HEK293 (cell line): ENCODE data around the gene ZFP36.

Experiments used
- HOXA7 ChIP-seq: sonication (generic); formaldehyde crosslinking; IDR thresholded peaks from 2 replicates; pipeline ENCODE4 v1.8.1; 2022; ENCODE audit warnings: missing genetic modification reagents, borderline replicate concordance
- KLF8 ChIP-seq: fragments of 450-650 bp; formaldehyde crosslinking; IDR thresholded peaks from 2 replicates; pipeline ENCODE4 v1.5.1; 2016; ENCODE audit warnings: missing biosample characterization, missing genetic modification characterization
- MEIS1 ChIP-seq: sonication (generic); formaldehyde crosslinking; IDR thresholded peaks from 2 replicates; pipeline ENCODE4 v1.8.1; 2022; ENCODE audit warnings: missing genetic modification reagents, mild to moderate bottlenecking, borderline replicate concordance
- REPIN1 ChIP-seq: fragments of 450-650 bp; formaldehyde crosslinking; IDR thresholded peaks from 2 replicates; pipeline ENCODE4 v1.5.1; 2017; ENCODE audit warnings: missing biosample characterization, missing genetic modification characterization, low read depth
- SALL2 ChIP-seq: fragments of 450-650 bp; formaldehyde crosslinking; IDR thresholded peaks from 2 replicates; pipeline ENCODE4 v1.5.0; 2017; ENCODE audit warnings: missing biosample characterization, mild to moderate bottlenecking, missing genetic modification characterization, borderline replicate concordance
- SCRT1 ChIP-seq: fragments of 450-650 bp; formaldehyde crosslinking; IDR thresholded peaks from 2 replicates; pipeline ENCODE4 v1.5.1; 2016; ENCODE audit warnings: missing biosample characterization, missing genetic modification characterization, borderline replicate concordance
- SETDB1 ChIP-seq: IDR thresholded peaks from one replicate; pipeline ENCODE4 v1.6.1; 2017; ENCODE audit warnings: mild to moderate bottlenecking, low read length, moderate library complexity, mixed read lengths; ENCODE audit not compliant: insufficient read length
- WT1 ChIP-seq: fragments of 450-650 bp; formaldehyde crosslinking; IDR thresholded peaks from 2 replicates; pipeline ENCODE4 v1.5.1; 2016; ENCODE audit warnings: missing biosample characterization, missing genetic modification characterization
- ZBTB20 ChIP-seq: fragments of 450-650 bp; formaldehyde crosslinking; IDR thresholded peaks from 2 replicates; pipeline ENCODE4 v1.5.1; 2016; ENCODE audit warnings: missing biosample characterization, missing genetic modification characterization
- ZBTB8A ChIP-seq: fragments of 450-650 bp; formaldehyde crosslinking; IDR thresholded peaks from 2 replicates; pipeline ENCODE4 v1.5.1; 2016; ENCODE audit warnings: missing biosample characterization, missing genetic modification characterization
- ZNF169 ChIP-seq: fragments of 450-650 bp; formaldehyde crosslinking; IDR thresholded peaks from 2 replicates; pipeline ENCODE4 v1.5.1; 2016; ENCODE audit warnings: missing biosample characterization, missing genetic modification characterization
- ZNF248 ChIP-seq: fragments of 450-650 bp; formaldehyde crosslinking; IDR thresholded peaks from 2 replicates; pipeline ENCODE4 v1.5.1; 2017; ENCODE audit warnings: missing biosample characterization, missing genetic modification characterization
- ZNF391 ChIP-seq: fragments of 450-650 bp; formaldehyde crosslinking; IDR thresholded peaks from 2 replicates; pipeline ENCODE4 v1.5.1; 2016; ENCODE audit warnings: low read depth, missing biosample characterization, missing genetic modification characterization, borderline replicate concordance
- ZNF530 ChIP-seq: fragments of 450-650 bp; formaldehyde crosslinking; IDR thresholded peaks from 2 replicates; pipeline ENCODE4 v1.5.1; 2016; ENCODE audit warnings: low read depth, missing biosample characterization, missing genetic modification characterization
- ZNF549 ChIP-seq: fragments of 450-650 bp; IDR thresholded peaks from 2 replicates; pipeline ENCODE4 v1.5.1; 2018; ENCODE audit warnings: missing biosample characterization, missing genetic modification characterization, mild to moderate bottlenecking, inconsistent platforms, moderate library complexity
- ZNF837 ChIP-seq: fragments of 450-650 bp; formaldehyde crosslinking; IDR thresholded peaks from 2 replicates; pipeline ENCODE4 v1.5.1; 2016; ENCODE audit warnings: missing biosample characterization, missing genetic modification characterization
- TF ChIP-seq, protein P1 (sequence below): fragments of 450-650 bp; formaldehyde crosslinking; conservative IDR thresholded peaks from 2 replicates; pipeline ENCODE4 v1.5.1; 2016; ENCODE audit warnings: low read depth, missing biosample characterization, missing genetic modification characterization
- TF ChIP-seq, protein P2 (sequence below): fragments of 450-650 bp; formaldehyde crosslinking; IDR thresholded peaks from 2 replicates; pipeline ENCODE4 v1.5.1; 2016; ENCODE audit warnings: missing biosample characterization, missing genetic modification characterization, borderline replicate concordance
- TF ChIP-seq, protein P3 (sequence below): fragments of 450-650 bp; formaldehyde crosslinking; IDR thresholded peaks from 2 replicates; pipeline ENCODE4 v1.5.1; 2017; ENCODE audit warnings: missing biosample characterization, missing genetic modification characterization
- TF ChIP-seq, protein P4 (sequence below): fragments of 450-650 bp; formaldehyde crosslinking; IDR thresholded peaks from 2 replicates; pipeline ENCODE4 v1.5.1; 2016; ENCODE audit warnings: missing biosample characterization, missing genetic modification characterization, low read depth
- TF ChIP-seq, protein P5 (sequence below): fragments of 450-650 bp; formaldehyde crosslinking; IDR thresholded peaks from 2 replicates; pipeline ENCODE4 v1.5.1; 2016; ENCODE audit warnings: missing biosample characterization, missing genetic modification characterization
- TF ChIP-seq, protein P6 (sequence below): sonication (generic); formaldehyde crosslinking; IDR thresholded peaks from 2 replicates; pipeline ENCODE4 v1.8.1; 2022; ENCODE audit warnings: mild to moderate bottlenecking, moderate library complexity, missing genetic modification reagents
- TF ChIP-seq, protein P7 (sequence below): fragments of 450-650 bp; formaldehyde crosslinking; IDR thresholded peaks from 2 replicates; pipeline ENCODE4 v1.5.1; 2016; ENCODE audit warnings: missing biosample characterization, missing genetic modification characterization

The ZFP36 gene

DNA sequence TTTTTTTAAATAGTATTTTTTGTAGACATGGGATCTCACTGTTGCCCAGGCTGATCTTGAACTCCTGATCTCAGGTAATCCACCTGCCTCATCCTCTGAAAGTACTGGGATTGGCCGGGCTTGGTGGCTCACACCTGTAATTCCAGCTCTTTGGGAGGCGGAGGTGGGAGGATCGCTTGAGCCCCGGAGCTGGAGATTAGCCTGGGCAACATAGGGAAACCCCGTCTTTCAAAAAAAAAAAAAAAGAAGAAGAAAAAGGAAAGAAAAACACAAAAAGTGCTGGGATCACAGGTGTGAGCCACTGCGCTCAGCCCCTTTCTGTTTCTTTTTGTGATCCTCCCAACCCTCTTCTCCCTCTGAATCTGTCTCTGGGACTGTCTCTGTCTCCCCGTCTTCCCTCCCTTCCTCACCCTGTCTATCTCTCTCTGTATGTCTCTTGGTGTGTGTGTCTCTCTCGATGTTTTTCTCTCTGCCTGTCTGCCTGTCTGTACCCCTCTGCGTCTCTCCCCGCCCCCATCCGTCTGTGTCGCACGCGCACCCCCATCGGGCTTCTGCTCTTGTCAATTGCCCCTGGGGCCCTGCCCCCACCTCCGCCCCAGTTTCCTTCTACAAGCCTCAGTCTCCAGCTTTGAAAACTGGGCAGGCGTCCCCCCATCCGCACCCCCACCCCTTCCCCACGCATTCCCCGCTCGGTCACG lies 540 bp upstream of the ZFP36 start (continued):
- TF ChIP-seq, protein P1, sequence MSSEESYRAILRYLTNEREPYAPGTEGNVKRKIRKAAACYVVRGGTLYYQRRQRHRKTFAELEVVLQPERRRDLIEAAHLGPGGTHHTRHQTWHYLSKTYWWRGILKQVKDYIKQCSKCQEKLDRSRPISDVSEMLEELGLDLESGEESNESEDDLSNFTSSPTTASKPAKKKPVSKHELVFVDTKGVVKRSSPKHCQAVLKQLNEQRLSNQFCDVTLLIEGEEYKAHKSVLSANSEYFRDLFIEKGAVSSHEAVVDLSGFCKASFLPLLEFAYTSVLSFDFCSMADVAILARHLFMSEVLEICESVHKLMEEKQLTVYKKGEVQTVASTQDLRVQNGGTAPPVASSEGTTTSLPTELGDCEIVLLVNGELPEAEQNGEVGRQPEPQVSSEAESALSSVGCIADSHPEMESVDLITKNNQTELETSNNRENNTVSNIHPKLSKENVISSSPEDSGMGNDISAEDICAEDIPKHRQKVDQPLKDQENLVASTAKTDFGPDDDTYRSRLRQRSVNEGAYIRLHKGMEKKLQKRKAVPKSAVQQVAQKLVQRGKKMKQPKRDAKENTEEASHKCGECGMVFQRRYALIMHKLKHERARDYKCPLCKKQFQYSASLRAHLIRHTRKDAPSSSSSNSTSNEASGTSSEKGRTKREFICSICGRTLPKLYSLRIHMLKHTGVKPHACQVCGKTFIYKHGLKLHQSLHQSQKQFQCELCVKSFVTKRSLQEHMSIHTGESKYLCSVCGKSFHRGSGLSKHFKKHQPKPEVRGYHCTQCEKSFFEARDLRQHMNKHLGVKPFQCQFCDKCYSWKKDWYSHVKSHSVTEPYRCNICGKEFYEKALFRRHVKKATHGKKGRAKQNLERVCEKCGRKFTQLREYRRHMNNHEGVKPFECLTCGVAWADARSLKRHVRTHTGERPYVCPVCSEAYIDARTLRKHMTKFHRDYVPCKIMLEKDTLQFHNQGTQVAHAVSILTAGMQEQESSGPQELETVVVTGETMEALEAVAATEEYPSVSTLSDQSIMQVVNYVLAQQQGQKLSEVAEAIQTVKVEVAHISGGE (tag by site-specific recombination), result no peak; the same call in 1 of the 2 replicates
- TF ChIP-seq, protein P2, sequence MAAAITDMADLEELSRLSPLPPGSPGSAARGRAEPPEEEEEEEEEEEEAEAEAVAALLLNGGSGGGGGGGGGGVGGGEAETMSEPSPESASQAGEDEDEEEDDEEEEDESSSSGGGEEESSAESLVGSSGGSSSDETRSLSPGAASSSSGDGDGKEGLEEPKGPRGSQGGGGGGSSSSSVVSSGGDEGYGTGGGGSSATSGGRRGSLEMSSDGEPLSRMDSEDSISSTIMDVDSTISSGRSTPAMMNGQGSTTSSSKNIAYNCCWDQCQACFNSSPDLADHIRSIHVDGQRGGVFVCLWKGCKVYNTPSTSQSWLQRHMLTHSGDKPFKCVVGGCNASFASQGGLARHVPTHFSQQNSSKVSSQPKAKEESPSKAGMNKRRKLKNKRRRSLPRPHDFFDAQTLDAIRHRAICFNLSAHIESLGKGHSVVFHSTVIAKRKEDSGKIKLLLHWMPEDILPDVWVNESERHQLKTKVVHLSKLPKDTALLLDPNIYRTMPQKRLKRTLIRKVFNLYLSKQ, result no peak; the same call in 1 of the 2 replicates
- no peak for TF ChIP-seq SETDB1
- no peak for TF ChIP-seq ZNF549 (tag by site-specific recombination)
- no peak for TF ChIP-seq ZBTB20 (tag by site-specific recombination)
- peak; percentile 60; the same call in 1 of the 2 replicates for TF ChIP-seq WT1 (tag by site-specific recombination)
- TF ChIP-seq ZNF391 (tag by site-specific recombination), result peak; percentile 69; the same call in 1 of the 2 replicates
- no peak for TF ChIP-seq MEIS1 (CRISPR knock-in tag)
- TF ChIP-seq ZNF169 (tag by site-specific recombination), result no peak
- TF ChIP-seq SALL2 (tag by site-specific recombination), result no peak
- TF ChIP-seq ZBTB8A (tag by site-specific recombination), result peak; percentile 24
- TF ChIP-seq HOXA7 (CRISPR knock-in tag), result no peak
- TF ChIP-seq KLF8, result peak; percentile 80
- TF ChIP-seq, protein P3, sequence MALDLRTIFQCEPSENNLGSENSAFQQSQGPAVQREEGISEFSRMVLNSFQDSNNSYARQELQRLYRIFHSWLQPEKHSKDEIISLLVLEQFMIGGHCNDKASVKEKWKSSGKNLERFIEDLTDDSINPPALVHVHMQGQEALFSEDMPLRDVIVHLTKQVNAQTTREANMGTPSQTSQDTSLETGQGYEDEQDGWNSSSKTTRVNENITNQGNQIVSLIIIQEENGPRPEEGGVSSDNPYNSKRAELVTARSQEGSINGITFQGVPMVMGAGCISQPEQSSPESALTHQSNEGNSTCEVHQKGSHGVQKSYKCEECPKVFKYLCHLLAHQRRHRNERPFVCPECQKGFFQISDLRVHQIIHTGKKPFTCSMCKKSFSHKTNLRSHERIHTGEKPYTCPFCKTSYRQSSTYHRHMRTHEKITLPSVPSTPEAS (tag by site-specific recombination), result no peak; the same call in 1 of the 2 replicates
- TF ChIP-seq, protein P4, sequence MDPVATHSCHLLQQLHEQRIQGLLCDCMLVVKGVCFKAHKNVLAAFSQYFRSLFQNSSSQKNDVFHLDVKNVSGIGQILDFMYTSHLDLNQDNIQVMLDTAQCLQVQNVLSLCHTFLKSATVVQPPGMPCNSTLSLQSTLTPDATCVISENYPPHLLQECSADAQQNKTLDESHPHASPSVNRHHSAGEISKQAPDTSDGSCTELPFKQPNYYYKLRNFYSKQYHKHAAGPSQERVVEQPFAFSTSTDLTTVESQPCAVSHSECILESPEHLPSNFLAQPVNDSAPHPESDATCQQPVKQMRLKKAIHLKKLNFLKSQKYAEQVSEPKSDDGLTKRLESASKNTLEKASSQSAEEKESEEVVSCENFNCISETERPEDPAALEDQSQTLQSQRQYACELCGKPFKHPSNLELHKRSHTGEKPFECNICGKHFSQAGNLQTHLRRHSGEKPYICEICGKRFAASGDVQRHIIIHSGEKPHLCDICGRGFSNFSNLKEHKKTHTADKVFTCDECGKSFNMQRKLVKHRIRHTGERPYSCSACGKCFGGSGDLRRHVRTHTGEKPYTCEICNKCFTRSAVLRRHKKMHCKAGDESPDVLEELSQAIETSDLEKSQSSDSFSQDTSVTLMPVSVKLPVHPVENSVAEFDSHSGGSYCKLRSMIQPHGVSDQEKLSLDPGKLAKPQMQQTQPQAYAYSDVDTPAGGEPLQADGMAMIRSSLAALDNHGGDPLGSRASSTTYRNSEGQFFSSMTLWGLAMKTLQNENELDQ (tag by site-specific recombination), result no peak
- TF ChIP-seq ZNF248 (tag by site-specific recombination), result no peak
- TF ChIP-seq, protein P5, sequence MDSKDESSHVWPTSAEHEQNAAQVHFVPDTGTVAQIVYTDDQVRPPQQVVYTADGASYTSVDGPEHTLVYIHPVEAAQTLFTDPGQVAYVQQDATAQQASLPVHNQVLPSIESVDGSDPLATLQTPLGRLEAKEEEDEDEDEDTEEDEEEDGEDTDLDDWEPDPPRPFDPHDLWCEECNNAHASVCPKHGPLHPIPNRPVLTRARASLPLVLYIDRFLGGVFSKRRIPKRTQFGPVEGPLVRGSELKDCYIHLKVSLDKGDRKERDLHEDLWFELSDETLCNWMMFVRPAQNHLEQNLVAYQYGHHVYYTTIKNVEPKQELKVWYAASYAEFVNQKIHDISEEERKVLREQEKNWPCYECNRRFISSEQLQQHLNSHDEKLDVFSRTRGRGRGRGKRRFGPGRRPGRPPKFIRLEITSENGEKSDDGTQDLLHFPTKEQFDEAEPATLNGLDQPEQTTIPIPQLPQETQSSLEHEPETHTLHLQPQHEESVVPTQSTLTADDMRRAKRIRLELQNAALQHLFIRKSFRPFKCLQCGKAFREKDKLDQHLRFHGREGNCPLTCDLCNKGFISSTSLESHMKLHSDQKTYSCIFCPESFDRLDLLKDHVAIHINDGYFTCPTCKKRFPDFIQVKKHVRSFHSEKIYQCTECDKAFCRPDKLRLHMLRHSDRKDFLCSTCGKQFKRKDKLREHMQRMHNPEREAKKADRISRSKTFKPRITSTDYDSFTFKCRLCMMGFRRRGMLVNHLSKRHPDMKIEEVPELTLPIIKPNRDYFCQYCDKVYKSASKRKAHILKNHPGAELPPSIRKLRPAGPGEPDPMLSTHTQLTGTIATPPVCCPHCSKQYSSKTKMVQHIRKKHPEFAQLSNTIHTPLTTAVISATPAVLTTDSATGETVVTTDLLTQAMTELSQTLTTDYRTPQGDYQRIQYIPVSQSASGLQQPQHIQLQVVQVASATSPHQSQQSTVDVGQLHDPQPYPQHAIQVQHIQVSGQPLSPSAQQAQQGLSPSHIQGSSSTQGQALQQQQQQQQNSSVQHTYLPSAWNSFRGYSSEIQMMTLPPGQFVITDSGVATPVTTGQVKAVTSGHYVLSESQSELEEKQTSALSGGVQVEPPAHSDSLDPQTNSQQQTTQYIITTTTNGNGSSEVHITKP (tag by site-specific recombination), result peak; percentile 8
- TF ChIP-seq ZNF837 (tag by site-specific recombination), result no peak
- no peak for TF ChIP-seq REPIN1 (tag by site-specific recombination)
- TF ChIP-seq, protein P6, sequence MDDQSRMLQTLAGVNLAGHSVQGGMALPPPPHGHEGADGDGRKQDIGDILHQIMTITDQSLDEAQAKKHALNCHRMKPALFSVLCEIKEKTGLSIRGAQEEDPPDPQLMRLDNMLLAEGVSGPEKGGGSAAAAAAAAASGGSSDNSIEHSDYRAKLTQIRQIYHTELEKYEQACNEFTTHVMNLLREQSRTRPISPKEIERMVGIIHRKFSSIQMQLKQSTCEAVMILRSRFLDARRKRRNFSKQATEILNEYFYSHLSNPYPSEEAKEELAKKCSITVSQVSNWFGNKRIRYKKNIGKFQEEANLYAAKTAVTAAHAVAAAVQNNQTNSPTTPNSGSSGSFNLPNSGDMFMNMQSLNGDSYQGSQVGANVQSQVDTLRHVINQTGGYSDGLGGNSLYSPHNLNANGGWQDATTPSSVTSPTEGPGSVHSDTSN (CRISPR knock-in tag), result no peak
- TF ChIP-seq ZNF530 (tag by site-specific recombination), result no peak
- TF ChIP-seq, protein P7, sequence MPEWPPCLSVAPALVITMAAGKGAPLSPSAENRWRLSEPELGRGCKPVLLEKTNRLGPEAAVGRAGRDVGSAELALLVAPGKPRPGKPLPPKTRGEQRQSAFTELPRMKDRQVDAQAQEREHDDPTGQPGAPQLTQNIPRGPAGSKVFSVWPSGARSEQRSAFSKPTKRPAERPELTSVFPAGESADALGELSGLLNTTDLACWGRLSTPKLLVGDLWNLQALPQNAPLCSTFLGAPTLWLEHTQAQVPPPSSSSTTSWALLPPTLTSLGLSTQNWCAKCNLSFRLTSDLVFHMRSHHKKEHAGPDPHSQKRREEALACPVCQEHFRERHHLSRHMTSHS (tag by site-specific recombination), result no peak
- no peak for TF ChIP-seq SCRT1
- TF ChIP-seq, all 188 proteins: peak for 46
